ENCODE results near the gene PODXL2.
A peak's percentile ranks its signal among the peaks of the same experiment; 100 is the strongest.
"Not testable (repeated sequence)": the region's sequence is repeated elsewhere in the genome, so short reads cannot be mapped to it uniquely, and the experiment has no call there.

PODXL2 gene

DNA sequence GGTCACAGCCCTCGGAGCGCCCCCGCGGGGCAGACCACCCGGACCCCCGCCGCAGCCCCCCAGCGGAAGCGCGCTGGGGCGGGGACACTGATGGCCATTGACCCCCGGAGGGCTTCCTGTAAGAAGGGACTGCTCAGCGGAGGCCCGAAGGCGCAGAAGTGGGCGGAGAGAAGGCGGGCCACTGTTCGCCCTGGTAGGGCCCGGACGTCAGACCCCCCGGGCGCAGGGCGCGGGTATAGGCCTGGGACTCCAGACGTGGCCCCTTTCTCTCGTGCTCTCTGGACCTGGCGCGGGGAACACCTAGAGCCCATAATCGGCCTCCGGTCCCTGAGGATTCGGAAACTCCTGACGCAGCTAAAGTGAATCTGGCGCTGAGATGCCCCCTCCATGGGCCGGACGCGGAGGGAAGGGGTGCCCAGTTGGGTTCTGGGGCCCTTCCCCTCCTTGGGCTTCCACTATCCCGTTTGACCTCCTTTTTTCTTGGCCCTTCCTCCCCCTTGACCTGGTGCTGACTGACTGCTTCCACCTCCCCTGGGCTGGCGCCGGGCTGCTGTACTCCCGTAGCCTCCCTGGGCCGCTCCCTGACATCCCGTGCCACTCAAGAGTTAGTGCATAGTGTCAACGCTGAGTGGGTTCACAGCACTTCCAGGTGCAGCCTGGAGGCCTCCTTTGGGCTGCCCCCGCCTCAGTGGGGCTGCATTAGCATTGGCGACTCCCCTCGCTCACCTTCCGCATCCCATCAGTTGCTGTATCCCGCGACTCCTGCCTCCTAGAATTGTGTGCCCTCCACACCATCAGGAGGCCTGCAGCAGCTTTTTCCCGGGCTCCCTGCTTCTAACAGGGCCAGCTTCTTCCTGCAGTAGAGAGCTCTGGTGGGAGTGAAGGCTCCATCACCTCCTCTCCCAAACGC lies 44.5 kb downstream of the PODXL2 start:
- DNase-seq (ENCODE audit: extremely low read depth in 1 of 2, low read depth in 1 of 2), result peak in 1 of 2 donors; percentile 41

- no peak for DNase-seq (ENCODE audit: extremely low read depth in 1 of 2, low read depth in 1 of 2)
Observed at GRCh38 chr3:127674101-127674721, 45.2 kb downstream of the PODXL2 start.

GRCh38 chr3:127674790-127675189 lies 45.8 kb downstream of the PODXL2 start:
- DNase-seq (ENCODE audit: extremely low read depth in 1 of 2, low read depth in 1 of 2), result no peak

GRCh38 chr3:127675651-127676391 lies 46.8 kb downstream of the PODXL2 start:
- no peak for DNase-seq (ENCODE audit: extremely low read depth in 1 of 2, low read depth in 1 of 2)

GRCh38 chr3:127676456-127676855 lies 47.5 kb downstream of the PODXL2 start:
- DNase-seq (ENCODE audit: extremely low read depth in 1 of 2, low read depth in 1 of 2), result no peak

GRCh38 chr3:127676921-127677351 lies 48.0 kb downstream of the PODXL2 start:
- DNase-seq (ENCODE audit: extremely low read depth in 1 of 2, low read depth in 1 of 2), result no peak

GRCh38 chr3:127677541-127678314 lies 48.7 kb downstream of the PODXL2 start:
- DNase-seq (ENCODE audit: extremely low read depth in 1 of 2, low read depth in 1 of 2), result no peak

DNA sequence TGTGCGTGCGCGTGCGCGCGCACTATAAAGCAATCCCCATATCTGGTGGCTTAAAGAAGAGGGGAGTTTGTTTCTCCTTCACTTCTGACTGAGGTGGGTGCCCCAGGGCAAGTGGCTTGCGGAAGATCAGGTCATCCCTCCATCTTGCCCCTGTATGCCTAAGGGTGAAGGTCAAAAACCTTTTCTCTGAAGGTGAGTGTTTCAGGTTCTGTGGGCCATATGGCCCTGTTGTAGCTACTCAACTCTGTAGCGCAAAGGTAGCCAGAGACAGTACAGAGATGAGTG lies 49.3 kb downstream of the PODXL2 start:
- DNase-seq (ENCODE audit: extremely low read depth in 1 of 2, low read depth in 1 of 2), result no peak

DNA sequence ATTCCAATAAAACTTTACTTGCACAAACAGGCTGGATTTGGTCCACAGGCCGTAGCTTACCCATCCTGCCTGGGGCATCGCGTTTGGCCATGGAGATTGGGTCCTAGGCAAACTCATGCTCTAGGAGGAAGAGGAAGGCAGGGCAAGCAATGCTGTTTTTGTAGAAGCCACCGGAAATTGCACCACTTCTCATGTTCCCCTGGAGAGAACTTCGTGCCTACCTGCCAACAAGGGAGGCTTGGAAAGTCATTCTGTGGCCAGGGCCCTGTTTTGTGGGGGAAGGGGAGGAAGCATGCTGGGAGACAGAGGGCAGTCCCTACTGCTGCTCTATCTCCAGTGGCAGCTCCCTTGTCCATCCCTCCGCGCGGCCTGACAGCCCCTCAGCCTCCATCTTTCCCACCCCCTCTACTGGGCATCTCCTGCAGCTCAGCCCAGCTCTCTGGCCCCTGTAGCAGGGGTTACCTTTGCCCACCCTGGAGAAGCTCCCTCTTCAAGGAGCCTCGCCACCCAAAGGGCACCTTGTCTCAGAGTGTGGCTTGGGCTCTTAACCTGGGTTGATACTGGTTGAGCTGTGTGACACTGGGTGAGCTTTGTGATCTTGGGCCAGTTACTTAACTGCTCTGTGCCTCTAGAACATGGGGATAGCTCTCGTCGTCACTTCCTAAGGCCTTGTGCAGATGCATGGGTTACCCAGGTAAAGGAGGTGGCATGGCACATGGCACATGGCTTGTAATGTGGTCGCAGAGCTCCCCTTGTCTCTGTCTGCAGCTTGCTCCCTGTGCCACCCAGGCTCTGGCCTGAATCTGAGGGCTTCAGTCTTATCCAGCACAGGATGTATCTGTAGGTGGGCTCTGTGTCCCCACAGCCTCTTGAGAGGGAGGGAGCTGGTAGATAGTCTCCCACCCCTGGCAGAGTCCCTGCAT lies 49.9 kb downstream of the PODXL2 start:
- no peak for DNase-seq (ENCODE audit: extremely low read depth in 1 of 2, low read depth in 1 of 2)

- DNase-seq (ENCODE audit: extremely low read depth in 1 of 2, low read depth in 1 of 2), result no peak
Observed at GRCh38 chr3:127679534-127680145, 50.7 kb downstream of the PODXL2 start.

DNA sequence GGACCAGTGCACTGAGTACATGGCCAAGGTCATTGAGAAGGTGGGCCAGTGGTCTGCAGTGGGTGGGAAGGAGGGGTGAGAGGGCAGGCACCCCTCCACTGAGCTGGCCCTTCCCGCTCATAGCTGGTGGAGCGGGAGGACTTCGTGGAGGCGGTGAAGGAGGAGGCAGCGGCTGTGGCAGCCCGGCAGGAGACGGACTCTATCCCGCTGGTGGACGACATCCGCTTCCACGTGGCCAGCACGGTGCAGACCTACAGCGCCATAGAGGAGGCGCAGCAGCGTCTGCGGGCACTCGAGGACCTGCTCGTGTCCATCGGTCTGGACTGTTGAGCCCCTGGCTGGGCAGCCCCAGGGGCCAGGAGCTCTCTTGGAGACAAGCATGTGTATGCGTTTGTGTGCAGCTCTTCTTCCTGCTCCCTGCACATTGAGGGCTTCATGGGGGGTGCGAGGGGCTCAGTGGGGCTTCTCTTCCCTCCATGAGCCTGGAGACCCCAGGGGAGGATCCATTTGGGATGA lies 51.2 kb downstream of the PODXL2 start:
- no peak for DNase-seq (ENCODE audit: extremely low read depth in 1 of 2, low read depth in 1 of 2)

- DNase-seq (ENCODE audit: extremely low read depth in 1 of 2, low read depth in 1 of 2), result no peak
Observed at GRCh38 chr3:127680798-127681221, 51.8 kb downstream of the PODXL2 start.

- not testable (repeated sequence) for DNase-seq (ENCODE audit: extremely low read depth in 1 of 2, low read depth in 1 of 2)
Observed at GRCh38 chr3:127682175-127682554, 53.2 kb downstream of the PODXL2 start.

DNA sequence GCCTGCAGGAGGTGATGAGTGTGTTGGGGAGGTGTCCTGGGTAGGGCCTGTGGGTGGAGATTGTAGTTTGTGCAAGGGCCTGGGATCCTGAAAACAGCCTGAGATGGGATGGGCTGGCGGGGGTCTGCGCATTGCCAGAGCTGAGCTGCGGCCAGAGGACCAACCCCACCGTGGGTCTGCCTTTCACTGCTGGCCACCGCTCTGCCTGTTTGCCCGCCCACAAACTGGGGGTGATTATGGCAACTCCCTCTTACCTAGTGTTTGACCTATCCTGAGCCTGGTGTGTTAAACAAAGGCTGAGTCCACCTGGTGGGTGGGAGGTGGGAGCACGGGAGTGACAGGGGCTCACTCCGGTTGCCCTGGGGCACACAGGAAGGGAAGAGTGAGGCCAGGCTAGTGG lies 53.6 kb downstream of the PODXL2 start:
- no peak for DNase-seq (ENCODE audit: extremely low read depth in 1 of 2, low read depth in 1 of 2)

DNA sequence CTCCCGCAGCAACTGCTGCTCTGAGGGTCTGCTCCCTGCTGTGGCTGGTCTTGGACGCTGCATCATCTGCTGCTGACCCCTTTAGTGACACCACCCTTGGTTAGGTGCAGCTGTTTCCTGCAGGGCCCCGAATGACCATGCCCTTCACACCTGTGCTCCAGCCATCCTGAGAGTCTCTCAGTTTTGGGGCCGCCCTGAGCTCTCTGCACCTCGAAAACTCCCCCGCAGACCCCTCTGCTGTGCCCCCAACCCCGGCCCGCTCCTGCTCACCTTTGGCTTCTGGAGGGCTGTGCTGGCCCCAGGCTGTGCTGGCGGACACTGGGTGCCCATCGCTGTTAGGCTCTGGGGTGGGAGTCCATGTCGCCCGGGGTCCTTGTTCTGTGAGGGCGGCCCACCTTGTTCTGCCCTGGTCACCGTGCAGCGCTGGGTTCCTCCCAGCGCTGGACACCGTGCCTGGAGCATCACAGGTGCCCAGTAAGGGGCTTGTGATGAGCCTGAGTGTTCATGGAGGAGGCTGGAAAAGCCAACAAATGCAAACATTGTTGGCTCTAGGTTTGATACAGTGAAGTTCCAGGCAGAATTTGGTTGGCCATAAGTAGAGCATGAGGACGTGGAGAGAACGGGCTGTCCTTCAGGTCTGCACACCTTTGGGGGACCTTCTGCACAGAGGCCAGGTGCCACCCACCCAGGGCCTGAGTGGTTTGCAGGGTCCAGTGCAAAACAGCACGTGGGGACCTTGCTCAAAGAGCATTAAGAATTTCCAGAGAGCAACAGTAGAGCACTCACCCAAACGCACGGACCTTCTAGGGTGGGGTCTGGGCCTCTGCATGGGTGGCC lies 56.1 kb downstream of the PODXL2 start:
- no peak for DNase-seq (ENCODE audit: extremely low read depth in 1 of 2, low read depth in 1 of 2)

- no peak for DNase-seq (ENCODE audit: extremely low read depth in 1 of 2, low read depth in 1 of 2)
Observed at GRCh38 chr3:127685708-127686511, 56.9 kb downstream of the PODXL2 start.

GRCh38 chr3:127686512-127686894 lies 57.5 kb downstream of the PODXL2 start:
- DNase-seq (ENCODE audit: extremely low read depth in 1 of 2, low read depth in 1 of 2), result no peak
